A673 (cell line): ENCODE data around the gene PRG2. TPM values are rescaled to one million over a fixed set of nuclear protein-coding genes. Genes with fewer than 3 reads are reported as not detected.

Experiments
- Bru-seq: library from RNA; stranded (reverse); fragments of 400-500 nt; gene quantifications from one replicate; lab custom pipeline; 2021; lab: Mats Ljungman, UMichigan
- BruChase-seq, 2 experiments: library from RNA; stranded (reverse); fragments of 400-500 nt; gene quantifications; one replicate each; lab custom pipeline; 2021; lab: Mats Ljungman, UMichigan
- BruUV-seq: library from RNA; stranded (reverse); fragments of 400-500 nt; replicated peaks from 2 replicates; lab custom pipeline; 2021; lab: Mats Ljungman, UMichigan
- CTCF ChIA-PET: fragments of 300-600 bp; sonication (Branson Sonifier 250); formaldehyde crosslinking; loops from one replicate; lab custom pipeline; 2022; ENCODE audit warnings: antibody characterized with exemption; lab: Charles Lee
- POLR2A ChIA-PET: fragments of 300-600 bp; sonication (Branson Sonifier 250); formaldehyde crosslinking; loops from one replicate; lab custom pipeline; 2022; ENCODE audit warnings: antibody characterized with exemption; ENCODE audit not compliant: low non-redundant PET; lab: Charles Lee
- DNase-seq: peaks from one replicate; pipeline ENCODE4 v3.0.0-alpha.2; 2015; ENCODE audit warnings: low spot score
- H3K27ac ChIP-seq: fragments of 200-600 bp; sonication (generic); 2 replicates; pipeline ENCODE4 v1.5.1; 2016; ENCODE audit warnings: mixed run types, low read depth, mild to moderate bottlenecking, mixed read lengths, antibody characterized with exemption, low read length; ENCODE audit not compliant: poor library complexity, severe bottlenecking
- H3K27me3 ChIP-seq: fragments of 200-600 bp; sonication (generic); replicated peaks from 2 replicates; pipeline ENCODE4 v1.6.1; 2017; ENCODE audit warnings: mixed run types, low read depth, mild to moderate bottlenecking, mixed read lengths, antibody characterized with exemption, low read length; ENCODE audit not compliant: insufficient read depth, poor library complexity
- H3K36me3 ChIP-seq: fragments of 200-600 bp; sonication (generic); 2 replicates; pipeline ENCODE4 v1.6.1; 2016; ENCODE audit warnings: mixed run types, mild to moderate bottlenecking, mixed read lengths, antibody characterized with exemption, low read length; ENCODE audit not compliant: insufficient read depth, poor library complexity, severe bottlenecking
- H3K4me1 ChIP-seq: fragments of 200-600 bp; sonication (generic); 2 replicates; pipeline ENCODE4 v1.6.1; 2017; ENCODE audit warnings: mixed run types, mild to moderate bottlenecking, mixed read lengths, antibody characterized with exemption, low read length; ENCODE audit not compliant: insufficient read depth, poor library complexity, severe bottlenecking
- H3K4me3 ChIP-seq: fragments of 200-600 bp; sonication (generic); 2 replicates; pipeline ENCODE4 v1.5.1; 2016; ENCODE audit warnings: low read depth, mixed run types, mild to moderate bottlenecking, mixed read lengths, low read length; ENCODE audit not compliant: poor library complexity, severe bottlenecking
- H3K9me3 ChIP-seq: fragments of 200-600 bp; sonication (generic); 2 replicates; pipeline ENCODE4 v1.6.1; 2016; ENCODE audit warnings: mixed run types, low read depth, mild to moderate bottlenecking, mixed read lengths, antibody characterized with exemption, low read length; ENCODE audit not compliant: poor library complexity, severe bottlenecking
- CTCF ChIP-seq: fragments of 300-800, 200-600 bp; sonication (generic); conservative IDR thresholded peaks from 2 replicates; pipeline ENCODE4 v1.5.1; 2017; ENCODE audit warnings: low read depth, mild to moderate bottlenecking, antibody characterized with exemption, low read length, moderate library complexity, mixed read lengths
- EZH2 ChIP-seq: fragments of 200-600 bp; sonication (generic); IDR thresholded peaks from 2 replicates; pipeline ENCODE4 v1.6.1; 2017; ENCODE audit warnings: borderline replicate concordance, low read depth, mild to moderate bottlenecking, mixed read lengths, antibody characterized with exemption, low read length; ENCODE audit not compliant: poor library complexity, severe bottlenecking
- intact Hi-C: fragments of 100-400 bp; cut with micrococcal nuclease; formaldehyde crosslinking; loops from one replicate; pipeline ENCODE4 v1.10.0; 2022; ENCODE audit not compliant: unreplicated experiment
- long read RNA-seq: library from polyadenylated mRNA; stranded (forward); transcript quantifications from one replicate; pipeline ENCODE4 v2.0.0, GENCODE V29; 2022
- total RNA-seq: library from RNA; stranded (reverse); gene quantifications from 2 replicates; pipeline ENCODE4 v1.2.3, GENCODE V29; 2021

The PRG2 gene
- not detected in 2 replicates for total RNA-seq
- percentile 31 among the genes with signal in this experiment for Bru-seq, nascent RNA
- percentile 36 among the genes with signal in this experiment for BruChase-seq, experiment 1, labeled RNA remaining after a 2-hour chase
- BruChase-seq, experiment 2, labeled RNA remaining after a 6-hour chase = percentile 38 among the genes with signal in this experiment
- long read RNA-seq = 0 reads

GRCh38 chr11:57390535-57390934, at the start of gene PRG2:
PRG2 (minus strand) TSS chr11:57390650; CDS start chr11:57389944, 706 bp downstream.
- no peaks in the 10 kb centered on the region for H3K4me1 ChIP-seq
- DNase-seq = no peak
- TF ChIP-seq CTCF (no peak), EZH2 (no peak)
- no peak within 1 kb of the TSS for H3K4me3 ChIP-seq
- peaks cover 27% of the 10 kb centered on the region for H3K27me3 ChIP-seq
- CTCF ChIA-PET = no interaction called here
- no peak within 1 kb of the TSS for H3K27ac ChIP-seq
- no peaks in the 10 kb centered on the region for H3K9me3 ChIP-seq
- intact Hi-C loops = no loop called here
- BruUV-seq = no TSS peak
- POLR2A ChIA-PET = no interaction called here
- no peaks in the 10 kb centered on the region for H3K36me3 ChIP-seq

- no TSS peak for BruUV-seq
- TF ChIP-seq CTCF (no peak), EZH2 (no peak)
- Histone ChIP-seq H3K27me3 (no peaks in the 10 kb centered on the region), H3K36me3 (no peaks in the 10 kb centered on the region), H3K4me3 (no peak overlapping the region), H3K4me1 (no peaks in the 10 kb centered on the region), H3K9me3 (no peaks in the 10 kb centered on the region), H3K27ac (no peak overlapping the region)
- ChIA-PET CTCF (no interaction called here), POLR2A (no interaction called here)
- intact Hi-C loops = no loop called here
- DNase-seq = no peak
Measured at GRCh38 chr11:57439786-57440185, 49.3 kb upstream of the PRG2 start.

- H3K4me3 ChIP-seq = no peak overlapping the region
- no peaks in the 10 kb centered on the region for H3K36me3 ChIP-seq
- BruUV-seq = no TSS peak
- intact Hi-C loops = no loop called here
- H3K27ac ChIP-seq = no peak overlapping the region
- no peaks in the 10 kb centered on the region for H3K4me1 ChIP-seq
- TF ChIP-seq EZH2 (no peak), CTCF (no peak)
- ChIA-PET CTCF (no interaction called here), POLR2A (no interaction called here)
- DNase-seq = no peak
- no peaks in the 10 kb centered on the region for H3K27me3 ChIP-seq
- no peaks in the 10 kb centered on the region for H3K9me3 ChIP-seq
Measured at GRCh38 chr11:57438345-57439285, 48.2 kb upstream of the PRG2 start.
